ENCODE measurements around the gene ATF3.

GRCh38 chr1:212625781-212626450 is 17.4 kb downstream of the ATF3 start:
- TF ChIP-seq POLR2A (IDR thresholded peaks at IDR 0.05; ENCODE audit: borderline replicate concordance, extremely low read depth, insufficient read depth, insufficient read length) (no peak), EZH2 (IDR thresholded peaks at IDR 0.05) (no peak)
